ENCODE results near the gene SYF2.

DNA sequence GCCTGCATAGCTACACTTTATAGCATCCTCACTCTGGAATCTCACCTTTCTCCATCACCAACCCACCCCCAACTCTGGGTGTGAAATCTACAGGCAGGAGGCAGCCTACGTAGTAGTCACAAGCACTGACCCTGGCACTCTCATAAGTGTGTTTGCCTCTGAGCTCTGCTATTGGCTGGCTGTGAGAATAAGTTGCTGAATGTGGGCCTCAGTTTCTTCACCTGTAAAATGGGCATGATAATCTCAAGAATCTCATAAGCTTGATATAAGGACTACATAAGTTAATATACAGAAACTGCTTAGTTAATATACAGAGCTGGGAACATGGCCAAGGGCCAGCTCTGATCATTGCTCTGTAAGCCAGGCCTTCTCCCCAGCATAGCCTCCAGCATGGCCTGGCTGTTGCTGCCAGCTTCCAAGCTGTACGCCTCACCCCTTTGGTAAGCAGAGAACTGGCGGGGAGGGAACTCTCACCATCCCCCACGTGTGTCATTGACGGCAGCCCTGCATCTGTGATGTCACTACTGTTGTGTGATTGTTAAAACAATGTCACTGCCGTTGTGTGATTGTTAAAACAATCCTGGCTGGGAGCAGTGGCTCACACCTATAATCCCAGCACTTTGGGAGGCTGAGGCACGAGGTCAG is 53.3 kb downstream of the SYF2 start:
- TF ChIP-seq POLR2A (IDR thresholded peaks at IDR 0.05; ENCODE audit: low read length) (no peak), GATA3 (IDR thresholded peaks at IDR 0.05; ENCODE audit: borderline replicate concordance) (no peak), CBX2 (IDR thresholded peaks at IDR 0.05; ENCODE audit: borderline replicate concordance, low read depth) (no peak)
- TF ChIP-seq, protein P1, sequence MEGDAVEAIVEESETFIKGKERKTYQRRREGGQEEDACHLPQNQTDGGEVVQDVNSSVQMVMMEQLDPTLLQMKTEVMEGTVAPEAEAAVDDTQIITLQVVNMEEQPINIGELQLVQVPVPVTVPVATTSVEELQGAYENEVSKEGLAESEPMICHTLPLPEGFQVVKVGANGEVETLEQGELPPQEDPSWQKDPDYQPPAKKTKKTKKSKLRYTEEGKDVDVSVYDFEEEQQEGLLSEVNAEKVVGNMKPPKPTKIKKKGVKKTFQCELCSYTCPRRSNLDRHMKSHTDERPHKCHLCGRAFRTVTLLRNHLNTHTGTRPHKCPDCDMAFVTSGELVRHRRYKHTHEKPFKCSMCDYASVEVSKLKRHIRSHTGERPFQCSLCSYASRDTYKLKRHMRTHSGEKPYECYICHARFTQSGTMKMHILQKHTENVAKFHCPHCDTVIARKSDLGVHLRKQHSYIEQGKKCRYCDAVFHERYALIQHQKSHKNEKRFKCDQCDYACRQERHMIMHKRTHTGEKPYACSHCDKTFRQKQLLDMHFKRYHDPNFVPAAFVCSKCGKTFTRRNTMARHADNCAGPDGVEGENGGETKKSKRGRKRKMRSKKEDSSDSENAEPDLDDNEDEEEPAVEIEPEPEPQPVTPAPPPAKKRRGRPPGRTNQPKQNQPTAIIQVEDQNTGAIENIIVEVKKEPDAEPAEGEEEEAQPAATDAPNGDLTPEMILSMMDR (IDR thresholded peaks at IDR 0.05) = no peak

Measured in A549 (cell line).